BJ (cell line): ENCODE measurements around the gene HAND2. TPM values are rescaled to one million over a fixed set of nuclear protein-coding genes. Genes with fewer than 3 reads are reported as not detected.

ENCODE experiments used
- CTCF ChIA-PET: fragments of 350-600 bp; formaldehyde crosslinking; extraction: SDS; loops from one replicate; lab custom pipeline; 2021; ENCODE audit warnings: antibody characterized with exemption, inconsistent platforms; lab: Yijun Ruan, JAX
- POLR2A ChIA-PET: fragments of 300-600 bp; sonication (Branson Sonifier 250); formaldehyde crosslinking; extraction: SDS; loops from one replicate; lab custom pipeline; 2021; ENCODE audit warnings: antibody characterized with exemption; lab: Charles Lee
- DNase-seq: peaks from one replicate; pipeline ENCODE4 v3.0.0-alpha.2; 2011; ENCODE audit warnings: low read depth
- H3K27me3 ChIP-seq: 2 replicates; pipeline ENCODE4 v1.6.0; 2011; ENCODE audit warnings: low read length; ENCODE audit not compliant: control insufficient read depth, insufficient read depth
- H3K36me3 ChIP-seq: 2 replicates; pipeline ENCODE4 v1.5.1; 2011; ENCODE audit warnings: low read length; ENCODE audit not compliant: control insufficient read depth, insufficient read depth
- H3K4me3 ChIP-seq: 2 replicates; pipeline ENCODE4 v1.5.1; 2011; ENCODE audit warnings: low read depth, mild to moderate bottlenecking, control low read depth, low read length
- polyA plus RNA-seq: library from polyadenylated mRNA; depleted of rRNA; stranded (reverse); fragments of >200 nt; gene quantifications from 2 replicates; pipeline ENCODE4 v1.2.3, GENCODE V29; 2011
- TF ChIP-seq, protein P1 (sequence below): IDR thresholded peaks from 2 replicates; pipeline ENCODE4 v1.5.1; 2011; ENCODE audit warnings: low read depth, mild to moderate bottlenecking, control low read depth, inconsistent platforms, low read length, moderate library complexity; ENCODE audit not compliant: insufficient read depth

The HAND2 gene
- polyA plus RNA-seq, 1 experiment, result 3.6 TPM

DNA sequence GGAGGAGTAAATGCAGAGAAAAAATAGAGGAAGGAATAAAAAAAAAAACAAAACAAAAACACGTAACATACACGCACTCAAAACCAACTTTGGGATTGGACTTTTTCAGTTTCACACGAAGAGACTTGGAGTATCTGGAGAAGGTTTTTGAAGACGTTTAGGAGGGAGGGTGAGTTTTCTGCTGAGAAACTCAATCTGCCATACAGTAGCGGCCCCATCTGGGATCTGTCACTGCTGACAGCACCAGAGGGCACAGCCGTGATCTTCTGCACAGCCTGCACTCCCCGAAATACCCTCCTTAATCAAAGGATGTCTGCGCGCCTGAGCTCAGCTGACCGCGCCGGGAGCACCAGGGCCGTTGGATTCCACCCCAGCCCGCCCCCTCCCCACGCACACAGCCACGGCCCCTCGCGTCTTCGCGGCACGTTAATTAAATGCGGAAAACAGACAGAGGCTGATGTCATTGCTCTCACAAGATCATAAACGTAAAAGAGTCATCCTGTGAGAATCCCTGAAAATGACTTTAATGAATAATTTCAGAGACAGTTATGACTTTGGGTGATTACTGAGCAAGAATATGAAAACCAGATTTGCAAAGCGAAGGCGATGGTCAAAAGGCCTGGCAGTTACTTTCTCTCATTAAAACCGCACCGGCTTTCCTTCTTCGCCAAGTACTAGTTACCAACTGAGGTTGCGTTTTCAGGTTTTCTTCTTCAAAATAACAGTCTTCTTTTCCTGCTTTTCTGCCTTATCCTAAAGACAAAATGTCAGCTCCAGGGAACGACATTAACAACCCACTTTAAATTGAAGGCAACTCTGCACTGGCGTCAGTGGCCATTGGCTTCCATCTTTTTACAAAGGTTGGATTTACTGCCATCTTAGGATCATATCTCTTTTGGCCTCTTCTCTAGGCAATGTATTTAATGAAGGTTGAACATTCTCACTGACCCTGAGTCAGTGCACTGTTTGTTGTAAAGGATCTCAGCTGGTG lies 10.6 kb downstream of the HAND2 start:
- Histone ChIP-seq H3K27me3 (no peaks in the 10 kb centered on the region; the same call in 1 of the 2 replicates), H3K4me3 (no peak overlapping the region), H3K36me3 (no peaks in the 10 kb centered on the region)
- ChIA-PET POLR2A (no interaction called here), CTCF (interaction anchor here (1.4 kb wide), 1 partner anchor 14 kb away, joined by 4 read pairs; no protein-coding TSS in a partner anchor)
- TF ChIP-seq, protein P1, sequence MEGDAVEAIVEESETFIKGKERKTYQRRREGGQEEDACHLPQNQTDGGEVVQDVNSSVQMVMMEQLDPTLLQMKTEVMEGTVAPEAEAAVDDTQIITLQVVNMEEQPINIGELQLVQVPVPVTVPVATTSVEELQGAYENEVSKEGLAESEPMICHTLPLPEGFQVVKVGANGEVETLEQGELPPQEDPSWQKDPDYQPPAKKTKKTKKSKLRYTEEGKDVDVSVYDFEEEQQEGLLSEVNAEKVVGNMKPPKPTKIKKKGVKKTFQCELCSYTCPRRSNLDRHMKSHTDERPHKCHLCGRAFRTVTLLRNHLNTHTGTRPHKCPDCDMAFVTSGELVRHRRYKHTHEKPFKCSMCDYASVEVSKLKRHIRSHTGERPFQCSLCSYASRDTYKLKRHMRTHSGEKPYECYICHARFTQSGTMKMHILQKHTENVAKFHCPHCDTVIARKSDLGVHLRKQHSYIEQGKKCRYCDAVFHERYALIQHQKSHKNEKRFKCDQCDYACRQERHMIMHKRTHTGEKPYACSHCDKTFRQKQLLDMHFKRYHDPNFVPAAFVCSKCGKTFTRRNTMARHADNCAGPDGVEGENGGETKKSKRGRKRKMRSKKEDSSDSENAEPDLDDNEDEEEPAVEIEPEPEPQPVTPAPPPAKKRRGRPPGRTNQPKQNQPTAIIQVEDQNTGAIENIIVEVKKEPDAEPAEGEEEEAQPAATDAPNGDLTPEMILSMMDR, result no peak
- no peak for DNase-seq

DNA sequence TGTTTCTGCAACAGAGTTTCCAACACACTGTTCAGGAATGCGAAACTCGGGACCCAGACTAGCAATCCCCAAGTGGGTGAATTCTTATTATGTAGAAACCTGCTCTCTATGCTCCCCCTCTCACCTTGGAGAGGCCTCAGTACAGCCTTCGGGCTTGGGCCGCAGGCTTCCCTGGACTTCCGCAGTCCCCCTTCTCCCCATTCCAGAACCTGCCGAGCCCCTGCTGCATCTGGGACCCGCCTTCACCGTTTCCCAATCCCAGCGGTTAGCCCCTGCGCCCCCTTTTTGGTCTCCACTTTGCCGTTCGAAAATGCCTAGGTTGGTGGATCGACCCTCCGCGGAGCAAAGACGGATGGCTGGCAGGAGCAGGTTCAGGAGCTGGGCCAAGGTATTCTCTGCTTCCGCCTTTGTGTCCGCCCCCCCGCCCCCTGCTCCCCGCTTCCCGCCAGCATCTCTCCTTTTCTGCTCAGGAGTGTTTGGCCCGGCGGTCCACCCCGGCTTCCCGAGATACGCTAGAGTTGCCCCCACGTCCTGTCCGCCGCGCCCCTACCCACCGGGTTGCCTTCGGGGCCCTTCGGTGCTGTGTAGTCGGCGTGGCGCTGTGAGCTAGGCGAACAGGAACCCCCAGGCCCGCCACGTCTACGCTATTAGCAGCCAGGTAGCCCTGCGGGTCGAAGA lies 11.5 kb downstream of the HAND2 start:
- no peak for DNase-seq
- peaks cover 1% of the 10 kb centered on the region for H3K27me3 ChIP-seq
- ChIA-PET CTCF (interaction anchor here (1.9 kb wide), 1 partner anchor 13 kb away, joined by 6 read pairs; no protein-coding TSS in a partner anchor), POLR2A (no interaction called here)
- no peaks in the 10 kb centered on the region for H3K36me3 ChIP-seq
- no peak overlapping the region for H3K4me3 ChIP-seq
- TF ChIP-seq, protein P1, result no peak

DNA sequence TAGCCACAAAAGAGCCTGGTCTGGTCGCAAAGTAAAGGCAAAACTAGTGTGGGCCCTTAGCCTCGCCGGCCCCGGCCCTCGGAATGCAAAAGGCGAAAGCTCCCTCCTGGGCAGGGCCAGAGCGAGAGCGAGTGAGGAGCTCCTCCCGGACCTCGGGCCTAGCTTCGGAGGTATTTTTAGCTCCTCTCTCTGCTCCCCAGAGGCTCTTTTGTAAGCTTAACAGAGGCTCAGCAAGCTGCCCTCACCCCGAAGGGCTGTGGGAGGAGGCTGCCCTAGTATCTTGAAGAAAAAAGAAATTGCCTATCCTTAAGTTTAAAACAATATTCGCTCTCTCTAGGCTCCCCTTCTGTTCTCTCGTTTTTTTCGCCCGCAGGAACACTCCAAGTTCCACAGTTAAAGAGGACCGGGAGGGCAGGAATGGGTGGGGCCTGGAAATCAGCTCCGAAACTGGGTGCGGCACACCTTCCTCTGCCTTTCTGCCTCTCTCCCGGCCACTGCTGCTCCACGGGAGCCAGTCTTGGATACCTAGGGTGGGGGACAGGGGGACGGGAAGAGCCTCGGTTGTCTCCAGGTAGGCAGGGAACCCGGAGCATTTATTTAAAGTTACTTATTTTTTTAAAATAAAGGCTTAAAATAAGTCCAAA lies 12.1 kb downstream of the HAND2 start:
- POLR2A ChIA-PET, result no interaction called here
- CTCF ChIA-PET, result interaction anchor here (1.9 kb wide), 1 partner anchor 12 kb away, joined by 6 read pairs; no protein-coding TSS in a partner anchor

DNA sequence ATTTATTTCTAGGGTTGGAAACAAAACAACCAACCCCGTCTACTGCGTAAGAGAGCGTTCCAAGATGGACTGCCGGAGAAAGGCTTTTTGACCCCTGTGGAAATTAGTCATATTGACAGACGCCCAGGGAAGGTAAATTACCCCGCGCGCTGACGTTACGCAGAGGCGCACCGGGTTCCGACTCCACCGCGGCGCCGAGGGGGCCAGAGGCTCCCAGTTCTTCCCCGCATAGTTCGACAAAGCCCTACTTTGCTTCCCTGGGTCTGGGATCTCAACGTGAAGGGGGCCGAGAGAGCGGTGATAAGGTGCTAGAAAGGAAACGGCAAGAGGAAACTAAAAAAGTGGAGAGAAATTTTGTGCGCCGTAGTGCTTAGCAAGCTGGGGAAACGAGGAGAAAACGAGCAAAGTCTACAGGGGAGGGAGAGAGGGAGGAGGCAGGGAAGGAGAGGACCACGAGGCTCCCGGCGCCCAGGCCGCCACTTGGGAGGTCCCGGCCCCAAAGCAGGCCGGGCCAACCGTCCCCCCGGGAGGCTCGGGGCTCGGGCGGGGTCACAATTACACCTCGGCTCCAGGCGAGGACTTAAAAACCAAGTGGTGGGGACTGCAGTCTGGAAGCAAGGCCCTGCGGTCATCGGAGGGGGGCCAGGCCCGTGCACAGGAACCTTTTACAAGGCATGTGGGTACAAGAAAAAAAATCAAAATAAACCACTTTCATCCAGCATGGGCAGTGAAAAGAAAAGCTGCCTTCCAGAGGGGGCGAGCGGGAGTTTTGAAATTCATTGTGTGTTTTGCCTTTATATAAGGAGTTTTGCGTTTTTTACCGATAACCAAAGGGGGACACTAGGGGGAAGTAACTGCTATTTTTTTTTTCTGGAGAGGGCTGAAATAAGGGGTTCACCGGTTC lies 13.2 kb downstream of the HAND2 start:
- no peak overlapping the region for H3K4me3 ChIP-seq

More for the DNA sequence above, 12.1 kb downstream of the HAND2 start:
- TF ChIP-seq, protein P1, result no peak
- no peaks in the 10 kb centered on the region for H3K36me3 ChIP-seq
- no peak overlapping the region for H3K4me3 ChIP-seq
- DNase-seq, result no peak
- peaks cover 1% of the 10 kb centered on the region for H3K27me3 ChIP-seq

More for the DNA sequence above, 13.2 kb downstream of the HAND2 start:
- CTCF ChIA-PET, result interaction anchor here (0.6 to 1.9 kb wide), 2 partner anchors 11 to 15 kb away, joined by 3 to 6 read pairs; no protein-coding TSS in a partner anchor
- H3K27me3 ChIP-seq, result peaks cover 1% of the 10 kb centered on the region
- POLR2A ChIA-PET, result no interaction called here
- TF ChIP-seq, protein P1, result no peak
- no peaks in the 10 kb centered on the region for H3K36me3 ChIP-seq
- DNase-seq, result no peak
